ENCODE results near the gene NAPG. TPM values are rescaled to one million over a fixed set of nuclear protein-coding genes. Genes with fewer than 3 reads are reported as not detected.

NAPG gene
- total and polyA plus RNA-seq, 9 of the 15 experiments (the other 6 are each of a cell fraction or from before 2014, with no cell fraction given), result 31.6 to 63.3 (median 50.9) TPM

GRCh38 chr18:10525697-10526560 is at the start of gene NAPG (continued):
- TF ChIP-seq SMAD1 (IDR thresholded peaks at IDR 0.05; ENCODE audit: low read depth, low read length, partially characterized antibody) (peak; percentile 72), TOE1 (IDR thresholded peaks at IDR 0.05; ENCODE audit: borderline replicate concordance) (peak; percentile 15; the same call in 1 of the 2 replicates), TOE1 (CRISPR knock-in tag; IDR thresholded peaks at IDR 0.05; ENCODE audit: borderline replicate concordance, low read depth) (no peak), ZNF232 (CRISPR knock-in tag; IDR thresholded peaks at IDR 0.05) (no peak), CXXC5 (CRISPR knock-in tag; IDR thresholded peaks at IDR 0.05) (peak; percentile 95), KLF1 (tag; IDR thresholded peaks at IDR 0.05) (no peak), ZNF644 (tag; IDR thresholded peaks at IDR 0.05; ENCODE audit: low read depth) (no peak), MAZ (CRISPR knock-in tag; conservative IDR thresholded peaks at IDR 0.05 in 1 of 2, IDR thresholded peaks at IDR 0.05 in 1 of 2) (peak; percentile 53 to 88; a peak in 3 of 4 replicates), ATF7 (IDR thresholded peaks at IDR 0.05) (peak; percentile 84), ZBTB7A (IDR thresholded peaks at IDR 0.05; ENCODE audit: borderline replicate concordance, control insufficient read depth, low read depth, low read length) (peak; percentile 47; the same call in 1 of the 2 replicates), GABPA (tag; conservative IDR thresholded peaks at IDR 0.05; ENCODE audit: low read depth) (peak; percentile 88), DIDO1 (tag; IDR thresholded peaks at IDR 0.05; ENCODE audit: low read depth) (peak; percentile 75), PTRF (tag; IDR thresholded peaks at IDR 0.05) (no peak), TAF7 (tag; IDR thresholded peaks at IDR 0.05) (no peak), MEIS2 (IDR thresholded peaks at IDR 0.05; ENCODE audit: partially characterized antibody) (peak; percentile 98), USF2 (CRISPR knock-in tag; IDR thresholded peaks at IDR 0.05) (no peak), KLF6 (CRISPR knock-in tag; IDR thresholded peaks at IDR 0.05; ENCODE audit: borderline replicate concordance) (0 out of 2 replicates have a peak, but pooled peaks have one; percentile 8), ZNF3 (CRISPR knock-in tag; IDR thresholded peaks at IDR 0.05) (no peak), KDM2B (CRISPR knock-in tag; IDR thresholded peaks at IDR 0.05) (0 out of 2 replicates have a peak, but pooled peaks have one; percentile 27), HDAC6 (IDR thresholded peaks at IDR 0.05; ENCODE audit: low read depth, low read length) (no peak), PML (IDR thresholded peaks at IDR 0.05; ENCODE audit: low read length) (peak; percentile 19; the same call in 1 of the 2 replicates), MAFK (IDR thresholded peaks at IDR 0.05; ENCODE audit: low read length) (0 out of 2 replicates have a peak, but pooled peaks have one; percentile 12), PCBP2 (IDR thresholded peaks at IDR 0.05; ENCODE audit: low read depth, low read length, poor library complexity, severe bottlenecking) (no peak), CEBPB (tag; IDR thresholded peaks at IDR 0.05) (no peak), ZFPM2 (CRISPR knock-in tag; IDR thresholded peaks at IDR 0.05) (no peak), MNT (conservative IDR thresholded peaks at IDR 0.05) (peak; percentile 68 to 80; a peak in 3 of 4 replicates)
